Measurements from ENCODE around the gene HYKK.
"Not testable (repeated sequence)": the region's sequence is repeated elsewhere in the genome, so short reads cannot be mapped to it uniquely, and the experiment has no call there.

The HYKK gene, protein sequence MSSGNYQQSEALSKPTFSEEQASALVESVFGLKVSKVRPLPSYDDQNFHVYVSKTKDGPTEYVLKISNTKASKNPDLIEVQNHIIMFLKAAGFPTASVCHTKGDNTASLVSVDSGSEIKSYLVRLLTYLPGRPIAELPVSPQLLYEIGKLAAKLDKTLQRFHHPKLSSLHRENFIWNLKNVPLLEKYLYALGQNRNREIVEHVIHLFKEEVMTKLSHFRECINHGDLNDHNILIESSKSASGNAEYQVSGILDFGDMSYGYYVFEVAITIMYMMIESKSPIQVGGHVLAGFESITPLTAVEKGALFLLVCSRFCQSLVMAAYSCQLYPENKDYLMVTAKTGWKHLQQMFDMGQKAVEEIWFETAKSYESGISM

DNA sequence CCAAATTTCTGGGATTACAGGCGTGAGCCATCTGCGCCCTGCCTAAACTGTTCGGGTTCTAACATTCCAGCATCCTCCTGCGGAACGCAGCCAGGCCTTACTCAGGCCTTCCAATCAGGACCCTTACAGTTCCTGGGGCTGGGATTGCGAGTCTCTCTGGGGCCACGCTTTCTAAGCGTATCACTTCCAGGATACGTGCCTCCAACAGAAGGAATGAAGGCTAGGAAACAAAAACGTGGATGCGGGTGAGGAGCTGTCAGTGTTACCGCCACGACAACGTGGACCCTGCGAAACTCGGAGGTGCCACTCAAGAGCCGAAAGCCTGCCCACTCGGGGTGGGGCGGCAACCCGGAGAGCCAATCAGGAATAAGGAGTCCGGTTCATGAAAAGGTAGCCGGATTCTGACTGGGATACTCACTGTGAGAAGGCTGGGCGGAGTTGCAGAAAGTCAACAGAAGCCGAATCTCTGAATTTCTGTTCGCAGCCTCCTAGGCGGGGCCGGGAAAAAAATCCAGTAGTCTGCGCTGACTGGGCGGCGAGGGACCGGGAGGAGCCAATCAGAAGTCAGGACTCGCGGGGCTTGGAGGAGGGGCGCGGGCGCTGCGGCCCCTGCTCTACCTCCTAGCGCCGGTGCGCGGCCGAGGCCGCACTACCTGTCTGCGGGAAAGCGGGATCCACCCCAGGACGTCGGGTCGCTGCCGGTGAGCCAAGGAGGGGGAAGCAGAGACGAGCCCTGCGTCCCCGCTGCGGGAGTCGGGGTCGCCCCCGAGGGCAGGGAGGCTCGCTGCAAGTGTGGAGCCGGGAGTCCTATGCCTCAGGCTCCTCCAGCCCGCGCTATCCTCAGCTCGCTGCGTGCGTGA, at the start of gene HYKK:
Gene HYKK (plus strand): TSS at position 607 of the 860 bp plus-strand sequence. CDS start 5,512 bp downstream, outside the sequence.
- peaks cover 20% of the 10 kb centered on the region for H3K4me1 Mint-ChIP-seq (ENCODE audit: low read depth)
- no peaks in the 10 kb centered on the region for H3K27me3 Mint-ChIP-seq
- H3K36me3 Mint-ChIP-seq, result peaks cover under 1% of the 10 kb centered on the region
- peak within 1 kb of the TSS; percentile 93 for H3K4me3 Mint-ChIP-seq
- H3K9me3 Mint-ChIP-seq (ENCODE audit: low read depth), result no peaks in the 10 kb centered on the region
- peak within 1 kb of the TSS; percentile 61 for H3K27ac Mint-ChIP-seq

- Mint-ChIP-seq H3K9me3 (ENCODE audit: low read depth) (no peaks in the 10 kb centered on the region), H3K4me1 (ENCODE audit: low read depth) (peaks cover 58% of the 10 kb centered on the region), H3K4me3 (peak overlapping the region; percentile 44), H3K27me3 (no peaks in the 10 kb centered on the region), H3K36me3 (peaks cover 7% of the 10 kb centered on the region), H3K27ac (peak overlapping the region; percentile 54)
These were observed 46.6 kb upstream of the HYKK start for GRCh38 chr15:78460737-78461136.

DNA sequence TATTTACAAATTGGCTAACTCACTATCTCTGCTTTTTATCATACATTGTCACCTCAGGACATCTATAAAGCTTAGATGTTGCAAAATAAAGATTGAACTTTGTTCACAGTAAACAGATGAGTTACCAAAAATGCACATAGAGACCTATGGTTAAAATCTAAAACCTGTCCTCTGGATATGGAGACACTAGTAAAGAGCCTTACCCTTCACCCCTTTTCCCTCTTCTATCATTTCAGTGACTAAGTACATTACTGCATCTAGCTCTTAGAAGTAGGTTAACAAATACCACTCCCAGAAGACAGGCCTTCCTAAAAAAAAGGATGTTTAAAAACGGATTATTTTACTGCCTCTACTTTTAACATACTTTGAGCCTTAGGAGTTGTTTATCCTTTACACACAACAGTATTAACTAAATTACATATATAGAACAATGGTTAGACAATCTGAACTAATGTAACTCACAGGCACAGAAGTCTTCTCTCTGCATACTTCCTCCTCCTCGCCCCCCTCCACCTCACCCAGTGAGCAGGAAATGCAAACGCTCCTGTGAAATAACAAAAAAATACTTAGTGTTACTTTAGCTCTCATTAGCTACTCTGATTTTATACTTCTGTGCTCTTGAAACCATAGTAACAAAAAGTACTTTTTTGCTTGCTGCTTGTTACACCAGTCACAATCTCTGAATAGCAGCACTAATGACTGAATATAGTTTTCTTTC, 46.0 kb upstream of the HYKK start:
- Mint-ChIP-seq H3K36me3 (peaks cover 7% of the 10 kb centered on the region), H3K27ac (peak overlapping the region; percentile 54), H3K9me3 (ENCODE audit: low read depth) (no peaks in the 10 kb centered on the region), H3K27me3 (no peaks in the 10 kb centered on the region), H3K4me3 (peak overlapping the region; percentile 44), H3K4me1 (ENCODE audit: low read depth) (peaks cover 52% of the 10 kb centered on the region)

DNA sequence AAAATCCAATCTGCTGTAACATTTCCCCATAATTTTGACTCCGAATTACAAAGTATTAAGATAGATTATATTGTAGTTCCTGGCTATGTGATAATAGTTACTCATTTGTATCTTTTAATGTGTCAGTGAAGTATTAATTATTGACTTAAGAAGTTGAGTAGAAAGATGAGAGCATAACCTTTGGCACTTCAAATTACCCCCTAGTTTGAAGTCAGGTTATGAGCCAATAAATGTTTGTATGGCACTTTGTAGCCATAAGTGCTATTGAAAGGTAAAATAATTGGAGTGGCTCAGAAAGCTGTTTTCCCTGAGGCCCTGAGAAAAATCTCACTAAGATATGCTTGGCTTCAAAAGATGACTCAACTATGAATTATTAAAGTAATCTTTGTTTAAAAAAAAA, 38.3 kb upstream of the HYKK start:
- Mint-ChIP-seq H3K9me3 (ENCODE audit: low read depth) (no peaks in the 10 kb centered on the region), H3K4me1 (ENCODE audit: low read depth) (no peaks in the 10 kb centered on the region), H3K4me3 (no peak overlapping the region), H3K27me3 (no peaks in the 10 kb centered on the region), H3K36me3 (peaks cover 7% of the 10 kb centered on the region), H3K27ac (no peak overlapping the region)

DNA sequence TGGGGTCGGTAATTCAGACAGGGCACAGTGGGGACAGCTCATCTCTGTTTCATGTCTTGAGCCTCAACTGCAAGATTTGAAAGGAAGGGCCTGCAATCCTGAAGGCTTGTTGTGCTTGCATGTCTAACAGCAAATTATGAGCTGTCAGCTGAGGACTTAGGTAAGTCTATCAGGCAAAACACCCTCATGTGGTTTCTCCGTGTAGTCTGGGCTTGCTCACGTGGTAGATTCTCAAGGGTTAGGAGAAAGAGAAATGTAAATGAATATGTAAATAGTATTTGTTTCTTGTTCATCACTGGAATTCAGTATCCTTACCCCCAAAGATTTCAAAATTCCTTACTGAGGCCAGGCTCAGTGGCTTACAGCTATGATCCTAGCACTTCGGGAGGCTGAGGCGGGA, 30.1 kb upstream of the HYKK start:
- Mint-ChIP-seq H3K27me3 (no peaks in the 10 kb centered on the region), H3K4me3 (no peak overlapping the region), H3K27ac (peak overlapping the region; percentile 22), H3K4me1 (ENCODE audit: low read depth) (peaks cover 2% of the 10 kb centered on the region), H3K9me3 (ENCODE audit: low read depth) (no peaks in the 10 kb centered on the region), H3K36me3 (peaks cover 6% of the 10 kb centered on the region)

- H3K4me1 Mint-ChIP-seq (ENCODE audit: low read depth), result peaks cover 2% of the 10 kb centered on the region
- H3K9me3 Mint-ChIP-seq (ENCODE audit: low read depth), result no peaks in the 10 kb centered on the region
- H3K27ac Mint-ChIP-seq, result no peak overlapping the region
- H3K4me3 Mint-ChIP-seq, result no peak overlapping the region
- H3K27me3 Mint-ChIP-seq, result no peaks in the 10 kb centered on the region
- peaks cover 8% of the 10 kb centered on the region for H3K36me3 Mint-ChIP-seq
These were observed 27.7 kb upstream of the HYKK start for GRCh38 chr15:78479650-78480049.

- Mint-ChIP-seq H3K4me1 (ENCODE audit: low read depth) (no peaks in the 10 kb centered on the region), H3K4me3 (no peak overlapping the region), H3K27me3 (no peaks in the 10 kb centered on the region), H3K9me3 (ENCODE audit: low read depth) (no peaks in the 10 kb centered on the region), H3K27ac (no peak overlapping the region), H3K36me3 (peaks cover 9% of the 10 kb centered on the region)
These were observed 25.5 kb upstream of the HYKK start for GRCh38 chr15:78481917-78482316.

- H3K9me3 Mint-ChIP-seq (ENCODE audit: low read depth), result no peaks in the 10 kb centered on the region
- H3K36me3 Mint-ChIP-seq, result peaks cover 12% of the 10 kb centered on the region
- peak overlapping the region; percentile 13 for H3K27ac Mint-ChIP-seq
- H3K4me1 Mint-ChIP-seq (ENCODE audit: low read depth), result peaks cover 13% of the 10 kb centered on the region
- H3K27me3 Mint-ChIP-seq, result no peaks in the 10 kb centered on the region
- H3K4me3 Mint-ChIP-seq, result no peak overlapping the region
These were observed 14.5 kb upstream of the HYKK start for GRCh38 chr15:78492872-78493271.

- H3K4me3 Mint-ChIP-seq, result no peak overlapping the region
- no peaks in the 10 kb centered on the region for H3K27me3 Mint-ChIP-seq
- peaks cover 10% of the 10 kb centered on the region for H3K36me3 Mint-ChIP-seq
- H3K27ac Mint-ChIP-seq, result no peak overlapping the region
- H3K4me1 Mint-ChIP-seq (ENCODE audit: low read depth), result peaks cover 1% of the 10 kb centered on the region
- H3K9me3 Mint-ChIP-seq (ENCODE audit: low read depth), result no peaks in the 10 kb centered on the region
These were observed 5.5 kb upstream of the HYKK start for GRCh38 chr15:78501857-78502256.

GRCh38 chr15:78502641-78503040, 4.7 kb upstream of the HYKK start:
- H3K9me3 Mint-ChIP-seq (ENCODE audit: low read depth), result no peaks in the 10 kb centered on the region
- no peak overlapping the region for H3K27ac Mint-ChIP-seq
- no peak overlapping the region for H3K4me3 Mint-ChIP-seq
- H3K27me3 Mint-ChIP-seq, result no peaks in the 10 kb centered on the region
- H3K36me3 Mint-ChIP-seq, result peaks cover 10% of the 10 kb centered on the region
- H3K4me1 Mint-ChIP-seq (ENCODE audit: low read depth), result peaks cover 6% of the 10 kb centered on the region

DNA sequence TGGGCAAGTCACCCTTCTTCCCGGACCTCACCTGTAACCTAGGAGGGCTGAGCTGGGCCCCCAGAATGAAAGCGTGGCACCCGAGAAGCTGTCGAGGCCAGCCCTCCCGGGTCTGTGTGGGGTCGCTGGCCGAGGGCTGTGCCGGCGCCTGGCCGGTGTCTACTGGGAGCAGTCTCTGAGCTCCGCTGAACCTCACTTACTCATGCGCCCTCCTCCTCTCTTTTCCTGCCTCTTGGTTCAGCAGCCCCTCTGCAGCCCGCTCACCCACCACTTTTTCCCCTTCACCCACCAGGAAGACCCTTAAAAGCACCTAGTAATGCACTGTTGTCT, 419 bp downstream of the HYKK start:
- peak overlapping the region; percentile 41 for H3K27ac Mint-ChIP-seq

GRCh38 chr15:78508272-78508671, 895 bp downstream of the HYKK start:
- Mint-ChIP-seq H3K9me3 (ENCODE audit: low read depth) (no peaks in the 10 kb centered on the region), H3K36me3 (no peaks in the 10 kb centered on the region), H3K4me1 (ENCODE audit: low read depth) (peaks cover 20% of the 10 kb centered on the region), H3K27me3 (no peaks in the 10 kb centered on the region), H3K27ac (peak overlapping the region; percentile 41), H3K4me3 (peak overlapping the region; percentile 93)

More for the DNA sequence above, 419 bp downstream of the HYKK start:
- no peaks in the 10 kb centered on the region for H3K36me3 Mint-ChIP-seq
- no peaks in the 10 kb centered on the region for H3K27me3 Mint-ChIP-seq
- H3K4me1 Mint-ChIP-seq (ENCODE audit: low read depth), result peaks cover 20% of the 10 kb centered on the region
- H3K4me3 Mint-ChIP-seq, result peak overlapping the region; percentile 93
- H3K9me3 Mint-ChIP-seq (ENCODE audit: low read depth), result no peaks in the 10 kb centered on the region

DNA sequence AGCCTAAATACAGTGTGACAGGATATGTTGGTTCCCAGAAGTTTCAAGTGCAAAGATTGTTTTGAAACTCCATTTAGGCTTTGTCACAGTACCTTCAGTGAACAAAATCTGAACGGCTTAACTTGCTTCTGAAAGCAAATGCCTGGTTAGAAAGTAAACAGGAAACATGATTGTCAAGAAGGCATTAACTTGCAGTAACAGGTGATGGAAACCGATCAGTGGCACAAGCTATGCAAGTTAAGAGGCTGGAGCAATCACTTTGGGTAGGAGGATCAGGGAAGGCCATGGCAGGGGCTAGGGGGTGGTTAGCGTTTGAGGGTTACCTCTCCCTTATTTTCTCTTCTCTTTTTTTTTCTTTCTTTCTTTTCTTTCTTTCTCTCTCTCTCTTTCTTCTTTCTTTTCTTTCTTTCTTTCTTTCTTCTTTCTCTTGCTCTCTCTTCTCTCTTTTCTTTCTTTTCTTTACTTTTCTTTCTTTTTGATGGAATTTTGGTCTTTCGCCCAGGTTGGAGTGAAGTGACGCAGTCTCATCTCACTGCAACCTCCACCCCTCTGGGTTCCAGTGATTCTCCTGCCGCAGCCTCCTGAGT, 2.4 kb downstream of the HYKK start:
- H3K4me3 Mint-ChIP-seq, result no peak overlapping the region
- H3K4me1 Mint-ChIP-seq (ENCODE audit: low read depth), result peaks cover 20% of the 10 kb centered on the region
- no peak overlapping the region for H3K27ac Mint-ChIP-seq
- H3K36me3 Mint-ChIP-seq, result no peaks in the 10 kb centered on the region
- H3K9me3 Mint-ChIP-seq (ENCODE audit: low read depth), result no peaks in the 10 kb centered on the region
- H3K27me3 Mint-ChIP-seq, result no peaks in the 10 kb centered on the region

DNA sequence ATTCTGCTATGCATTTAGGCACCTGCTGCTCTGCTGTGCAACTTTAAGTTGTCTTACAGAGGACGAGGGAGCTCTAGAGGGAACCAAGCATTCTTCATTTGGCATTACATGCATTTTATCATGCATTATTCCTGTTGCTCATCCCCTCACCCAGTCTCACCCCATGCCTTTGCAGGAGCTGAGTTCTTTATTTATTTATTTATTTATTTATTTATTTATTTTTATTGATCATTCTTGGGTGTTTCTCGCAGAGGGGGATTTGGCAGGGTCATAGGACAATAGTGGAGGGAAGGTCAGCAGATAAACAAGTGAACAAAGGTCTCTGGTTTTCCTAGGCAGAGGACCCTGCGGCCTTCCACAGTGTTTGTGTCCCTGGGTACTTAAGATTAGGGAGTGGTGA, 12.7 kb downstream of the HYKK start:
- H3K27me3 Mint-ChIP-seq; H3K36me3 Mint-ChIP-seq; H3K27ac Mint-ChIP-seq; H3K4me3 Mint-ChIP-seq; H3K9me3 Mint-ChIP-seq (ENCODE audit: low read depth); H3K4me1 Mint-ChIP-seq (ENCODE audit: low read depth): not testable (repeated sequence)

DNA sequence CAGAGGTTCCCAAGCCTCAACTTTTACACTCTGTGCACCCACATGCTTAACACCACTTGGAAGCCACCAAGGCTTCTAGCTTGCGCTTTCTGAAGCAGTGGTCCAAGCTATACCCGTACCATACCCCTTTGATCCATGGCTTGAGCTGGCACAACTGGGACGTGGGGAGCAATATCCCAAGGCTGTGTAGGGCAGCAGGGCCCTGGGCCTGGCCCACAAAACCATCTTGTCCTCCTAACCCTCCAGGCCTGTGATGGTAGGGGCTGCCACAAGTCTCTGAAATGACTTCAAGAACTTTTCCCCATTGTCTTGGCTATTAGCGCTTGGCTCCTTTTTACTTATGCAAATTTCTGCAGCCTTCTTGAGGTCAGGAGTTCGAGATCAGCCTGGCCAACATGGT, 16.9 kb downstream of the HYKK start:
- H3K27ac Mint-ChIP-seq, result no peak overlapping the region
- no peaks in the 10 kb centered on the region for H3K27me3 Mint-ChIP-seq
- peaks cover 3% of the 10 kb centered on the region for H3K36me3 Mint-ChIP-seq
- H3K4me3 Mint-ChIP-seq, result no peak overlapping the region
- H3K4me1 Mint-ChIP-seq (ENCODE audit: low read depth), result no peaks in the 10 kb centered on the region
- no peaks in the 10 kb centered on the region for H3K9me3 Mint-ChIP-seq (ENCODE audit: low read depth)
